Measurements from ENCODE around the gene ARCN1.

The ARCN1 gene

DNA sequence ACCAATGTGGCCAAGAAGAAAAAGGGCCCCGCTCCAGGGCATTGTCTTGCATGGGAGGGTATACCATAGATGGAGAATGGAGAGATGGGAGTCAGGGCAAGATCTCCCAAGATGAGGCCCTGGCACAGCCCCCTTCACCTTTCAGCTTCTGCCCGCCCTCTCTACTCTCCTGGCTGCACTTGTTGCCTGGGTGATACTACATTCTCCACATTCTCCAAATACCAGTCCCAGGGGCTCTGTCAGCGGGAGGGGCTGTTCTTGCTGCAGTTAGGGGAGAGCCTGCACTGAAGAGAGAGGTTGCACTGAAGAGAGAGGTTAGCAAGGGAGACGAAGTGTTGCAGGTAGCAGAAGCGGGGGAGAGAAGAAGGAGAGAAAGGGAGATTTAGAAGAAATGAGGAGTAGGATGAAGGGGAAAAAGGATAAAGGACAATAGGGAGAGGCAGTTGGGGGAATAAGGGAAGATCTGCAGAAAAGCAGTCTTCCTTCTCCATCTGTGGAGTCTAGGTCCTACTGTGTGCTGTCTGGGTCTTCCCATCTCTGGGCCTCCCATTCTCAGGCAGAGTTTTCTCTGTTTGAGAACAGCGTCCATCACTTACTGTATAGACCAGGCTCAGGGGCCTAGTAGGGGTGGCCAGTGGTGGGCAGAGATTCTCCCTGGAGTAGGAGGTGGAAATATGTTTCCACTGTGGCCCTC, 43.2 kb downstream of the ARCN1 start:
- no peak overlapping the region for H3K4me3 Mint-ChIP-seq
- no peak overlapping the region for H3K27ac Mint-ChIP-seq
- CTCF ChIA-PET, result no interaction called here
- peaks cover 59% of the 10 kb centered on the region for H3K27me3 Mint-ChIP-seq
- no peaks in the 10 kb centered on the region for H3K9me3 Mint-ChIP-seq
- no peaks in the 10 kb centered on the region for H3K36me3 Mint-ChIP-seq
- DNase-seq, result no peak
- peaks cover 8% of the 10 kb centered on the region for H3K4me1 Mint-ChIP-seq

GRCh38 chr11:118615976-118616371, 43.8 kb downstream of the ARCN1 start:
- DNase-seq, result no peak
- H3K36me3 Mint-ChIP-seq, result no peaks in the 10 kb centered on the region
- H3K4me1 Mint-ChIP-seq, result peaks cover 12% of the 10 kb centered on the region
- no peak overlapping the region for H3K27ac Mint-ChIP-seq
- CTCF ChIA-PET, result interaction anchor here (1.2 kb wide), 1 partner anchor 21 kb away, joined by 5 read pairs; no protein-coding TSS in a partner anchor
- no peak overlapping the region for H3K4me3 Mint-ChIP-seq
- H3K27me3 Mint-ChIP-seq, result peaks cover 59% of the 10 kb centered on the region
- H3K9me3 Mint-ChIP-seq, result no peaks in the 10 kb centered on the region

GRCh38 chr11:118618115-118618990, 46.1 kb downstream of the ARCN1 start:
- CTCF ChIA-PET, result interaction anchor here (1.3 to 2.0 kb wide), 3 partner anchors 10 to 42 kb away, joined by 5 to 8 read pairs (median 6); no protein-coding TSS in a partner anchor
- H3K27ac Mint-ChIP-seq, result no peak overlapping the region
- no peaks in the 10 kb centered on the region for H3K36me3 Mint-ChIP-seq
- no peak for DNase-seq
- no peak overlapping the region for H3K4me3 Mint-ChIP-seq
- peaks cover 13% of the 10 kb centered on the region for H3K4me1 Mint-ChIP-seq
- peaks cover 64% of the 10 kb centered on the region for H3K27me3 Mint-ChIP-seq
- H3K9me3 Mint-ChIP-seq, result no peaks in the 10 kb centered on the region

- DNase-seq, result no peak
- CTCF ChIA-PET, result interaction anchor here (1.3 to 2.0 kb wide), 3 partner anchors 10 to 41 kb away, joined by 5 to 8 read pairs (median 6); no protein-coding TSS in a partner anchor
- H3K36me3 Mint-ChIP-seq, result no peaks in the 10 kb centered on the region
- H3K4me1 Mint-ChIP-seq, result peaks cover 13% of the 10 kb centered on the region
- no peak overlapping the region for H3K27ac Mint-ChIP-seq
- no peak overlapping the region for H3K4me3 Mint-ChIP-seq
- H3K9me3 Mint-ChIP-seq, result no peaks in the 10 kb centered on the region
- peaks cover 64% of the 10 kb centered on the region for H3K27me3 Mint-ChIP-seq
Observed at GRCh38 chr11:118618991-118619375, 46.8 kb downstream of the ARCN1 start.

GRCh38 chr11:118619444-118620197, 47.4 kb downstream of the ARCN1 start:
- no peak for DNase-seq
- no peaks in the 10 kb centered on the region for H3K9me3 Mint-ChIP-seq
- peaks cover 58% of the 10 kb centered on the region for H3K27me3 Mint-ChIP-seq
- H3K4me3 Mint-ChIP-seq, result no peak overlapping the region
- peaks cover 13% of the 10 kb centered on the region for H3K4me1 Mint-ChIP-seq
- H3K36me3 Mint-ChIP-seq, result no peaks in the 10 kb centered on the region
- CTCF ChIA-PET, result interaction anchor here (1.3 to 2.0 kb wide), 3 partner anchors 11 to 41 kb away, joined by 5 to 8 read pairs (median 6); no protein-coding TSS in a partner anchor
- no peak overlapping the region for H3K27ac Mint-ChIP-seq

DNA sequence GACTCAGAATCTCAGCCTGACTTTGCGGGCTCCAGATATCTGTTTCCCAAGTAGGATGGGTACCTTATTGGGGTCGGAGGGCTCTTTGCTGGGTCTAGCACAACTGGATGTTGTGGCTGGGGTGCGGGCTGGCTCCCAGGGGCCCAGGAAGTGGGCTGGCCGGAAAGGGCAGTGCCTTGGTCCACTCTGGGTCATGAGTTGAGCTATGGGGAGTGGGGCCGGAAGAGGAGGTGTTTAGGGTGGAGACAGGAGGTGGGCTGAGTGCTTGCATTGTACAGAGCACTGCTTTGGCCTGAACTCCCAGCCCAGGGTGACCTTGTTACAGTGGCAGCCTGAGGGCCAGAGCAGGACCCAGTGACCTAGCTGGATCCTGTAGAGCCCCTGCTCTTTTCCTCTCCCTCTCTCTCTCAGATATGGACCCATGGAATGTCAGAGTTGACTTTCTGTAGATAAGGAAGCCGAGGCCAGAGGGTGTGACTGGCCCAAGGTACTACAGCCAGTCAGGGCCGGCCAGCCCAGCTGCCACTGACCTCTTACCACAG, 48.4 kb downstream of the ARCN1 start:
- Mint-ChIP-seq H3K4me3 (peak overlapping the region; percentile 35), H3K27ac (no peak overlapping the region), H3K4me1 (peaks cover 13% of the 10 kb centered on the region), H3K27me3 (peaks cover 58% of the 10 kb centered on the region), H3K9me3 (no peaks in the 10 kb centered on the region), H3K36me3 (no peaks in the 10 kb centered on the region)
- DNase-seq, result no peak
- CTCF ChIA-PET, result interaction anchor here (0.8 to 2.0 kb wide), 2 partner anchors 9 to 12 kb away, joined by 3 to 8 read pairs; no protein-coding TSS in a partner anchor

DNA sequence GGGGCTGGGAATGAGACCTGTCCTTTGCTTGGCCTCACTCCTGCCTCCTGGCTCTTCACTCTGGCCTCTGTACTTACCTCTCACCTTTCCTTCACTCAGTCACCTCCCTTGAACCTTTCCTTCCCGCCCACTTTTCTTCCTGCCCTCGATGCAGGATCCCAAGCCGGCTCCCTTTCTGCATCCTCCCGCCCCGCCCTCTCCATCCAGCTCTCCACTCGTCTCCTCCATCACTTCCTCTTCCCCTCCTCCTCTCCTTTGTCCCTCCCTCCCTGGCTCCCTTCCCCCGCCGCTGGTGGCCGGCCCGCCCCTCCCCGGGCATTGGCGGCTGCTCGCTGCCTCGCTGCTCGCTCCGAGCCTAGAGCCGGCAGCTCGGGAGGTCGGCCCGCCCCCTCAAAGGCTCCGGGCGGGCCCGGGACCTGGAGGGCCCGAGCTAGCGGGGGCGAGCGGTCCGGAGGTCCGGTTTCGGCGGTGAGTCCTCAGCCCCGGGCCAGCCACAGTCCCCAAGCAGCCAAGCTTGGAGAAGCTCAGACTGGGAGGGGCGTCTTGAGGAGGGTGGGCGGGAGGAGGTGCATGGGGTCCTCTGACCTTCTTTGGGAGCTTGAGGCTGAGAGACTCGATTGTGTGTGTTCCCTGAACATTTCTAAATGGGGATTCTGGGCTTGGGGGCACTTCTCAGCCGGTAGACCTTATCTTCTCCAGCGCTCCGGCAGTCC, 49.0 kb downstream of the ARCN1 start:
- Mint-ChIP-seq H3K27ac (no peak overlapping the region), H3K4me1 (peaks cover 13% of the 10 kb centered on the region), H3K4me3 (peak overlapping the region; percentile 35), H3K9me3 (no peaks in the 10 kb centered on the region), H3K27me3 (peaks cover 58% of the 10 kb centered on the region), H3K36me3 (no peaks in the 10 kb centered on the region)
- CTCF ChIA-PET, result interaction anchor here (0.7 to 1.6 kb wide), 4 partner anchors 8 to 15 kb away, joined by 3 to 4 read pairs (median 3); no protein-coding TSS in a partner anchor
- DNase-seq, result peak; percentile 53

GRCh38 chr11:118621784-118622375, 49.7 kb downstream of the ARCN1 start:
- CTCF ChIA-PET, result interaction anchor here (0.7 to 1.6 kb wide), 2 partner anchors 9 to 15 kb away, joined by 3 to 4 read pairs; no protein-coding TSS in a partner anchor
- H3K27ac Mint-ChIP-seq, result no peak overlapping the region
- H3K9me3 Mint-ChIP-seq, result no peaks in the 10 kb centered on the region
- no peak overlapping the region for H3K4me3 Mint-ChIP-seq
- H3K36me3 Mint-ChIP-seq, result no peaks in the 10 kb centered on the region
- H3K4me1 Mint-ChIP-seq, result peaks cover 13% of the 10 kb centered on the region
- DNase-seq, result no peak
- peaks cover 58% of the 10 kb centered on the region for H3K27me3 Mint-ChIP-seq

DNA sequence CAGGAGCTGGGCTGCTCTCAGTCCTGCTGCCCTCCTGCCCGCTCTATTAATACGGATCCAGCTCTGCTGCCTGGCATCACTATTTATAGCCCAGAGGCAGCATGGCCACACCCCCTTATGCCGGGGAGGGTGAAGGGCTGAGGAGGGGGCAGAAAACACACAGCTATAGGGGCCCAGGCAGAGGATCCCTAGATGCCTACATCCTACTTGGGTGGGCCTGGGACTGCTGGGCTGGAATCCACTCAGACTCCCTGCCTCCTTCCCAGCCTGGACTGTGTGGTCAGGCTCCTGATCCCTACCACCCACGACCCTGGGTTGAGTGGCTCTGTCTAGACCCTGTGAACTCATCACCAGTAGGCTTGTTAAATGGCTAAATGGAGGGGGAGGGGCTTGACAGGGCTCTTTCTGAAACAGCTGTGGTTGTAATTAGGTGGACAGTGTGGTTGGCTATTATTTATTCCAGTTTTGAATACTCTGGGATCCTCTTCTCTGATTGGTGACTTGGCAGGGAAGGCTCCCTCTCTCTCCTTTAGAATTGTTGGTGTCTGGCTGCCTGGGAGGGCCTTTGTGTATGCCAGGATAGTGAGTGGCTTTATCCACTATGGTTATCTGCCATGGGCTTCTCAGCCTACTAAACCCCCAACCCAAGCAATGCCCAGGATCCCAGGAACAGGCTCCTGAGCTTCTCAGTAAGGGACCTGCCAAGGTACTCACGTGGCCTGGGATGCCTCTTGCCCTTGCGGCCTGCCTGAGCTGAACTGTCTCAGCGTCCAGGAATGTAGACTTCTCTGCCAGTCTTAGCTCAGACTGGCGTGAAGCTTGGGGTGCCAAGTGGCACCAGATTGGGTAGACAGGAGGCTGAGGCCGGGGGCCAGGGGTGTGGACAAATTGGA, 50.4 kb downstream of the ARCN1 start:
- CTCF ChIA-PET, result interaction anchor here (0.6 to 1.6 kb wide), 3 partner anchors 10 to 529 kb away, joined by 3 to 4 read pairs (median 3); no protein-coding TSS in a partner anchor
- peaks cover 58% of the 10 kb centered on the region for H3K27me3 Mint-ChIP-seq
- H3K36me3 Mint-ChIP-seq, result no peaks in the 10 kb centered on the region
- H3K4me3 Mint-ChIP-seq, result no peak overlapping the region
- H3K27ac Mint-ChIP-seq, result no peak overlapping the region
- no peaks in the 10 kb centered on the region for H3K9me3 Mint-ChIP-seq
- H3K4me1 Mint-ChIP-seq, result peaks cover 13% of the 10 kb centered on the region
- DNase-seq, result no peak

DNA sequence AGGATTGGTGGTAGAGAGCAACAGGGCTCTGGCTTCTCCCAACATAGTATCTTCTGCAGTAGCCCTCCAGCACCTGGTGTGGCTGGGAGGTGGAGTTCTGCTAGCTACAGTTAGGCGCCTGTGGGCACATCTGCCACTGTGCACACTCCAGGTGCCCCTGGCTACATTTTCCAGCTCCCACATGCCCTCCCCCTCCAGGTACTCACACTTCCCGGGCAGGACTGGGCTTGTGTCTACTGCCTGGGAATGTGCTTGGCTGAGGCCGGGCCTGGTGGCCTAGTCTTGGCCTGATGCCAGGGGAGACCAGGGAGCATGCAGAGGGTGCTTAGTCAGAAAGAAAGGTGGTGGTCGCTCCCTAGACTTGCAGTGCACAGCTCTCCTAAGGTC, 51.1 kb downstream of the ARCN1 start:
- Mint-ChIP-seq H3K4me3 (no peak overlapping the region), H3K27me3 (peaks cover 56% of the 10 kb centered on the region), H3K27ac (no peak overlapping the region), H3K4me1 (peaks cover 13% of the 10 kb centered on the region), H3K9me3 (no peaks in the 10 kb centered on the region), H3K36me3 (no peaks in the 10 kb centered on the region)
- CTCF ChIA-PET, result interaction anchor here (0.6 to 1.0 kb wide), 3 partner anchors 12 to 528 kb away, joined by 3 read pairs; no protein-coding TSS in a partner anchor
- no peak for DNase-seq

- Mint-ChIP-seq H3K36me3 (no peaks in the 10 kb centered on the region), H3K27ac (no peak overlapping the region), H3K4me3 (no peak overlapping the region), H3K4me1 (peaks cover 10% of the 10 kb centered on the region), H3K9me3 (no peaks in the 10 kb centered on the region), H3K27me3 (peaks cover 51% of the 10 kb centered on the region)
- no peak for DNase-seq
- CTCF ChIA-PET, result no interaction called here
Observed at GRCh38 chr11:118625036-118625690, 53.0 kb downstream of the ARCN1 start.

DNA sequence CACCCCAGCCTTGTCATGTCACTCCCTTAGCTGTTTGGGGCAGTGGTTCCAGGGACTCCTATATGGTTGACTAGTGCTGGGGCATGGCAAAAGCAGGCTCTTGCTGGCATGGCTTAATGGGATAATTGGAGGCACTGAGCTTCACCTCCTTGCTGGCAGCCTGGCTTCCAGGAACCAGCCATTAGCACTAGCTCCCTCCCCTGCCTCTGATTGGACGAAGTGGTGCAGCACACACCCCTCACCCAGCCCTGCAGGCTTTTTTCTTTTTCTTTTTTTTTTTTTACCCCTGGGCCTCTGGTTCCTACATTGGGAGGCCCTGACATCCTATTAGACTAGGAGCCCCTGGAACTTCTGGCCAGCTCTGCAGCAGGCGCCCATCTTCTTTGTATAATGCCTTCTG, 53.8 kb downstream of the ARCN1 start:
- Mint-ChIP-seq H3K4me3 (no peak overlapping the region), H3K9me3 (no peaks in the 10 kb centered on the region)
- CTCF ChIA-PET, result no interaction called here

More for the DNA sequence above, 53.8 kb downstream of the ARCN1 start:
- Mint-ChIP-seq H3K4me1 (peaks cover 5% of the 10 kb centered on the region), H3K27ac (no peak overlapping the region), H3K27me3 (peaks cover 43% of the 10 kb centered on the region), H3K36me3 (no peaks in the 10 kb centered on the region)
- peak; percentile 32 for DNase-seq
